Activated T-cell treated with anti-CD3 and anti-CD28 coated beads, Interleukin-2, amount 50 U/mL, for 4 hours (primary cell): Measurements from ENCODE around the gene KCNQ2. TPM values are rescaled to one million over a fixed set of nuclear protein-coding genes. Genes with fewer than 3 reads are reported as not detected.

Experiments
- ATAC-seq, 2 donors: fragments of 200-7000 bp; cut with Tn5 transposase; one replicate each; pipeline ENCODE4 v1.10.0; 2021
- DNase-seq: peaks from one replicate; pipeline ENCODE4 v3.0.0-alpha.2; 2020
- H3K27me3 Mint-ChIP-seq: one replicate; pipeline ENCODE4 v1.8.0; 2021; ENCODE audit warnings: low read depth, mixed read lengths
- H3K36me3 Mint-ChIP-seq: one replicate; pipeline ENCODE4 v1.8.0; 2022; ENCODE audit warnings: mixed read lengths; ENCODE audit not compliant: insufficient read depth
- H3K4me1 Mint-ChIP-seq: one replicate; pipeline ENCODE4 v1.8.0; 2021; ENCODE audit warnings: low read depth, mixed read lengths
- H3K4me3 Mint-ChIP-seq: one replicate; pipeline ENCODE4 v1.8.0; 2021; ENCODE audit warnings: mild to moderate bottlenecking, moderate library complexity, mixed read lengths
- H3K9me3 Mint-ChIP-seq: one replicate; pipeline ENCODE4 v1.8.0; 2021; ENCODE audit warnings: mixed read lengths
- total RNA-seq, 3 donors: library from RNA; stranded (reverse); gene quantifications; one replicate each; pipeline ENCODE4 v1.2.1, GENCODE V29; 2021

The KCNQ2 gene
- total RNA-seq, 3 donors from 2014 or later: not detected

DNA sequence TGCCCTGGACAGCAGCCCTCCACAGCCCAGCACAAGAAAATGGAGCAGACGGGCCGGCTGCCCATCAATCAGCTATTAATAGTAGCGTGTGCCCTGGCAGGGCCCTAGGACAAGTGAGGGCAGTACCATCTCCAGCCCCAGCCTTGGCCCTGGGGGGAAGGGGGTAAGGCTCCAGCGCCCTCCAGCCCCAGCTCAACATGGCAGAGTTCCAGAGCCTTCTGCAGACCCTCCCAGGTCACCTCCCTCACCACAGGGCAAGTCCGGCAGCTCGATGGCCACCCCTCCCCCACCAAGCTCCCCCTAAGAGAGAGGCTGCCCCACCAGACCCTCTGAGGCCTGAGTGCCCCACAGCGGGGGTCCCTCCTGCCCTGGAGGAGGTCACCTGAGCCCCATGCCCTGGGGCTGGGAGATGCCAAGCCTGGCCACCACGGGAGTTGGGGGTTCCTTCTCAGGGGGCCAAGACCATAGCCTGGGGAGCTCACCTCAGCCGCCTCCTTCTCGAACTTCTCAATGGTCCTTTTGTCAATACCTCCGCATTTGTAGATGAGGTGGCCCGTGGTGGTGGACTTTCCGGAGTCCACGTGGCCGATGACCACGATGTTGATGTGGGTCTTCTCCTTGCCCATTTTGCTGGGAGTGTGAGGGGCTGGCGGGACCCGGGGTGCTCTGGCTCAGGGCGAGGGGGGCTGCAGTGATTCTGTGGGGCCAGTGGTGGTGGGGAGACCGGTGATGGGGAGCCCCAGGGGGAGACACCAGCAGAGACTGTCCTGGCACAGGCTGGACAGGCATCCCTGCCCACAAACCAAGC is 24.9 kb upstream of the KCNQ2 start:
- Mint-ChIP-seq H3K9me3 (no peaks in the 10 kb centered on the region), H3K27me3 (peaks cover 16% of the 10 kb centered on the region), H3K4me3 (peak overlapping the region; percentile 33), H3K36me3 (no peaks in the 10 kb centered on the region), H3K4me1 (peaks cover 4% of the 10 kb centered on the region)
- DNase-seq (no peak), ATAC-seq (no peak)

DNA sequence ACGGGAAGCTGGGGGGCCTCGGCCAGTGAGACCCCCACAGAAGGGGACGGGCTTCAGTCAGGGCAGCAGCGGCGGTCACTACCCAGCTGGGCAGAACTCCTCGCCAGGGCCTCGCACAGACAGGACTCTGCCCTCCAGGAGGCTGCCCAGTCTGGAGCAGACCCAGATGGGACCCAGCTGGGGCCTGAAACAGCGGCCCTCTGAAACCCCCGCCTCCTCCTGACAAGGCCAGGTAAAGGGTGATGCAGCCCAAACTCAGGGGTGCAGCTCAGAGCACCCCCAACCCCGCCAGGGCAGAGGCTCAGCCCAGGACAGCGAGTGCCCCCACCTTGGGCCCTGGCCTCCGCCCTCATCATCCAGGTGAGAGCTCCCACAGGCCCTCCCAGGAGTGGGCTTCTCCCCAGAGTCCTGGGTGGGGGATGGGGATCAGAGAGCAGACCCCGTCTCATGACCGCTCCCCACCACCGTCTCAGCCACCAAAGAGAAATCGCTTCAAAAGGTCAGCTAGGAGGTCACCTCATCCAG is 24.2 kb upstream of the KCNQ2 start:
- H3K4me3 Mint-ChIP-seq: peak overlapping the region; percentile 66
- peaks cover 16% of the 10 kb centered on the region for H3K27me3 Mint-ChIP-seq
- DNase-seq (no peak), ATAC-seq (peak in 1 of 2 donors; percentile 7)
- H3K36me3 Mint-ChIP-seq: no peaks in the 10 kb centered on the region
- H3K9me3 Mint-ChIP-seq: no peaks in the 10 kb centered on the region
- H3K4me1 Mint-ChIP-seq: peaks cover 4% of the 10 kb centered on the region

DNA sequence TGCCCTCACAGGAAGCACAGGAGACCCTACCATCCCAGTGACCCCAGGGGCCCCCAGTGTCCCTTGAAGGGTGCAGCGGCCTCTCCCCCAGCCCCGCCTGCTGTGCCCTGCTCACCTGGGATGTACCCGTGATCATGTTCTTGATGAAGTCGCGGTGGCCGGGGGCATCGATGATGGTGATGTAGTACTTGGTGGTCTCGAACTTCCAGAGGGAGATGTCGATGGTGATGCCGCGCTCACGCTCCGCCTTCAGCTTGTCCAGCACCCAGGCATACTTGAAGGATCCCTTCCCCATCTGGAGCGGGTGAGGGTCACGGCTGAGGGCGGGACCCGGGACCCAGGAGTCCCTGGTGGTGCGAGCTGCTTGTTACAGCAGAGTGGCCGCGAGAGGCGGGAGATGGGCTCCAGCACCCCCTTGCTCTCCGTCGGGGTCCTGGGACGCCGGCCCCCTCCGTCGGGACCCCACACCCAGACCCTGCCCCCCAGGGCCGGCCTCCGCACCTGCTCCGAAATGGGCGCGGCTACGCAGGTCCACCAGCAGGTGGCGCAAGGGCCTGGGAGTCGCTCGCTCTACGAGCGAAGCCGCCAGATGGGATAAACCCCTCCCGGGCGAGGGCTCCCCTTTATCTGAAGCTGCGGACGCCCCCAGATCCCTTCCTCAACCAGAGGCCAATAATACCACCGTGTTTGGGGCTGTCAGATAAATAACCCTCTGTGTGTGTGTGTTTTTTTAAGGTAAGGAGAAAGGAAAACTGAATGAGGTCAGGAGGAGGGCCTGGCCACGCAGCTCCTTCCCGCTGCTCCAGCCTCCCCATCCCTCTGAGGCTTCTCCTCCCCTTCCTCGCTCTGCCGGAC is 23.5 kb upstream of the KCNQ2 start:
- H3K9me3 Mint-ChIP-seq: no peaks in the 10 kb centered on the region
- peak overlapping the region; percentile 66 for H3K4me3 Mint-ChIP-seq
- H3K36me3 Mint-ChIP-seq: no peaks in the 10 kb centered on the region
- DNase-seq (peak; percentile 79), ATAC-seq (peak; percentile 62 to 66)
- peaks cover 4% of the 10 kb centered on the region for H3K4me1 Mint-ChIP-seq
- peaks cover 18% of the 10 kb centered on the region for H3K27me3 Mint-ChIP-seq

DNA sequence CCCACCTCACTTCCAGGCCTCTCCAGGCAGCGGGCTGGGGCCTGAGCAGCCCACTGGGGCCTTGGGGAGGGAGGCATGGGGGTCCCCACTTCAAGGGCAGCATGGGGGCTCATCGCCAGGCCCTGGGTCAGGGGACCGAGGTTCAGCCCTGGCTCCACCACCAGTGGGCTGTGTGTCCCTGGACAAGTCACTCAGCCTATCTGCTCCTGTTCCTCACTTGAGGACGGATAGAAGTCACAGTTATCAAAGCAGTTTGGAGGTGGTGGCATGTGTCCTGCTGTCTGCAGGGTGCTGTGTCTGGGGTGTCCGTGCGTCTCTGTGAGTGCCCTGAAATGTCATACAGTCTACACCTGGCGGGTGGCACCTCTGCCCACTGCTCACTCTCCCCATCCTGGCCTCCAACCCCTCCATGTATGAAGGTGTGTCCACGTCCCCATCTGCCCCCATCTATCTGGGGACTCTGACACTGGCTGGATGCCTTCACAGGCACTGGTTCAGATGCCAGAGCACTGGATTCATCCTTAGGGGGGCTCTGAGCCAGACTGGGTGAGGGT is 22.8 kb upstream of the KCNQ2 start:
- H3K4me3 Mint-ChIP-seq: no peak overlapping the region
- peaks cover 18% of the 10 kb centered on the region for H3K27me3 Mint-ChIP-seq
- peaks cover 4% of the 10 kb centered on the region for H3K4me1 Mint-ChIP-seq
- no peaks in the 10 kb centered on the region for H3K36me3 Mint-ChIP-seq
- no peaks in the 10 kb centered on the region for H3K9me3 Mint-ChIP-seq
- no peak for ATAC-seq
- no peak for DNase-seq

DNA sequence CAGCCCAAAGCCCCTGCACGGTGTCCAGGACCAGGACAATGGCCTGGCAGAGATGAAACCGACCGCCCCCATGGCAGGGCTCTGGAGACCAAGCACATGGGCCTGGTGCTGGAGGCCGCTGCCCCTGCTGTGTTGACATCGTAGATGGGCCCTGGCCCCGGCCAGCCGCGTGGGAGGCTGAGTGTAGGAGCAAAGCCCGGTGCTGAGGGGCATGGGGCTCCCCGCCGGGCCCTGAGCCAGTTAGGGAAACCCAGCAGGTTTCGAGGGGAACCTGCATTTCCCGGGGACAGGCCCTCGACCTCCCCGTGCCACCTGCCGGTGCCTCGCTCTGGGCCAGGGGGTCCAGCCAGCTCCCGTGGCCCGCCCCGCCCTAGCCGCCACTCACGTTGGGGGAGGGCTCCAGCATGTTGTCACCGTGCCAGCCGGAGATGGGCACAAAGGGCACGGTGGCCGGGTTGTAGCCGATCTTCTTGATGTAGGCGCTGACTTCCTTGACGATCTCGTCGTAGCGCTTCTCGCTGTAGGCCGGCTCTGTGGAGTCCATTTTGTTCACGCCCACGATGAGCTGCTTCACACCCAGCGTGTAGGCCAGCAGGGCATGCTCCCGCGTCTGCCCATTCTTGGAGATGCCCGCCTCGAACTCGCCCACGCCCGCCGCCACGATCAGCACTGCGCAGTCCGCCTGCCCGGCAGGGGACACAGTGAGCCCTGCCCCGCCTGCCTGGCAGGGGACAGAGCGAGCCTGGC is 22.1 kb upstream of the KCNQ2 start:
- Mint-ChIP-seq H3K36me3 (no peaks in the 10 kb centered on the region), H3K27me3 (peaks cover 23% of the 10 kb centered on the region), H3K4me1 (peaks cover 4% of the 10 kb centered on the region), H3K4me3 (no peak overlapping the region), H3K9me3 (no peaks in the 10 kb centered on the region)
- DNase-seq (no peak), ATAC-seq (no peak)

DNA sequence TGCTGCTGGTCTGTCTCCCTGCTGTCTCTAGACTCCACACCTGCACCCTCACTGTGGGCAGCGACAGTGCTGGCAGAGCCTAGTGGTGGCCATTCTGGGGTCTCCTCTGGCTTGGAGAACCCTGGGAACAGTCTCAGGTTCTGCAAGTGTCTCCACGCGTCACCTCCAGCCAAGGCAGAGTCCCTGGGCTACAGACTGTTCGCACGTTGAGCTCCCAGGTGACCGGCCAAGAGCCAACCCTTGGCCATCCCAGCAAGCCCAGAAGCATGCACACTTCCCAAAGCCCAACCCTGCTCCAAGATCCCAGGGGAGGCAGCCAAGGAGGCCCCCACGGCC is 21.6 kb upstream of the KCNQ2 start:
- H3K4me1 Mint-ChIP-seq: peaks cover 4% of the 10 kb centered on the region
- DNase-seq (no peak), ATAC-seq (no peak)
- peaks cover 27% of the 10 kb centered on the region for H3K27me3 Mint-ChIP-seq
- no peaks in the 10 kb centered on the region for H3K36me3 Mint-ChIP-seq
- no peaks in the 10 kb centered on the region for H3K9me3 Mint-ChIP-seq
- H3K4me3 Mint-ChIP-seq: no peak overlapping the region

DNA sequence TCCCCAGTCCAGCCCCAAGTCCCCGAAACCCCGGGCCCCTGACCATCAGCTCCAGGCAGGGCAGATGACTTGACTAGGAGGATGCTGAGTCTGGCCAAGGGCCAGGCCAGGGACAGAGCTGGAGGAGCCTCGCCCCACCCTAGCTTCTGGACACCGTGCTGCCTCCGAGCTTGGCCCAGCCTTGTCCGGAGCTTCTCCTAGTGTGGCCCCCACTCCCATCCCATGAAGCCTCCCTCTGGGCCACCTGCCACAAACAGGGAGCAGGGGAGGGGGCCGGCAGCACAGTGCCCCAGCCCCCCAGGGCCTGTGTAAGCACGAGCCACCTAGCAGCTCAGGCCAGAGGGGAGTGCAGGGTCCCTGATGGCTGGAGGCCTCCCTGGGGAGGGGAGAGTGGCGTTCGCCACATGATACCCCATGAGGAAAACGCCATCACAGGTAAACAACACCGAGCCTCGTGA is 21.1 kb upstream of the KCNQ2 start:
- Mint-ChIP-seq H3K36me3 (no peaks in the 10 kb centered on the region), H3K4me3 (no peak overlapping the region), H3K9me3 (no peaks in the 10 kb centered on the region), H3K27me3 (peaks cover 27% of the 10 kb centered on the region), H3K4me1 (peaks cover 4% of the 10 kb centered on the region)
- DNase-seq (no peak), ATAC-seq (no peak)

DNA sequence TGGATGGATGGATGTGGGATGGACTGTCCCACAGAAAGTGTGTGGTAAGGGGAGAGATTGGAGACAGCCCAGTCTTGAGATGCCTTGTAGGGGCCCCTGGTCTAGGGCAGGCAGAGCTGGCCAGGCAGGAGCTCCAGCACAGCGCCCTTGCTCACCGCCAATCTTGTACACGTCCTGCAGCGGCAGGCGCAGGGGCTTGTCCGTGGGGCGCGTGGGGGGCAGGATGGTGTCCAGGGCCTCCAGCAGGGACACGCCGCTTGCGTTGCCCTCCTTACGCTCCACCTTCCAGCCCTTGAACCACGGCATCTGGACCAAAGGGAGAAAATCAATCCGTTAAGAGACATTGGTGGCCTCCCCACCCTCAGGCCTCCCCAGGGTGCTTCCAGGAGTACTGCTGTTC is 20.5 kb upstream of the KCNQ2 start:
- Mint-ChIP-seq H3K4me3 (no peak overlapping the region), H3K9me3 (no peaks in the 10 kb centered on the region), H3K27me3 (peaks cover 26% of the 10 kb centered on the region), H3K4me1 (peaks cover 4% of the 10 kb centered on the region), H3K36me3 (no peaks in the 10 kb centered on the region)
- ATAC-seq (no peak), DNase-seq (no peak)

DNA sequence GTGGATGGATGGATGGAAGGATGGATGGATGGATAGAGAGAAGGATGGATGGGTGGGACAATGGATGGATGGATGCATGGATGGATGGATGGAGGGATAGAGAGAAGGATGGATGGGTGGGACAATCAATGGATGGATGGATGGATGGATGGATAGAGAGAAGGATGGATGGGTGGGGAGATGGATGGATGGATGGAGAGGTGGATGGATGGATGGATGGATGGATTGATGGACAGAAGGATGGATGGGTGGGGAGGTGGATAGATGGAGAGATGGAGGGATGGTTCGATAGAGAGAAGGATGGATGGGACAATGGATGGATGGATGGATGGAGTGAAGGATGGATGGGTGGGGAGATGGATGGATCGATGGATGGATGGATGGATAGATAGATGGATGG is 20.1 kb upstream of the KCNQ2 start:
- H3K9me3 Mint-ChIP-seq: no peaks in the 10 kb centered on the region
- peaks cover 23% of the 10 kb centered on the region for H3K27me3 Mint-ChIP-seq
- peaks cover 4% of the 10 kb centered on the region for H3K4me1 Mint-ChIP-seq
- ATAC-seq (no peak), DNase-seq (no peak)
- H3K4me3 Mint-ChIP-seq: no peak overlapping the region
- no peaks in the 10 kb centered on the region for H3K36me3 Mint-ChIP-seq

DNA sequence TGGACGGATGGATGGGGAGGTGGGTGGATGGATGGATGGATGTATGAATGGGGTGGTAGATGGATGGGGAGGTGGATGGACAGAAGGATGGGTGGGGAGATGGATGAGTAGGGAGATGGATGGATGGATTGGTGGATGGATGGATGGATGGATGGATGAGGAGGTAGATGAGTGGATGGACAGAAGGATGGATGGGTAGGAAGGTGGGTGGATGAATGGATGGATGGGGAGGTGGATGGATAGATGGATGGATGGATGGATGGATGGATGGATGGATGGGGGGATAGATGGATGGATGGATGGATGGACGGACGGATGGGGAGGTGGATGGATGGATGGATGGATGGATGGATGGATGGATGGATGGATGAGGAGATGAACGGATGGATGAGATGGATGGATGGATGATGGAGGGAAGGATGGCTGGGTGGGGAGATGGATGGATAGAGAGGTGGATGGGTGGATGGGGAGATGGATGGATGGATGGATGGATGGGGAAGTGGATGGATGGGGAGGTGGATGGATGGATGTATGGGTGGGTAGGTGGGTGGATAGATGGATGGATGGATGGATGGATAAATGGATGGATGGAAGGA is 19.3 kb upstream of the KCNQ2 start:
- H3K36me3 Mint-ChIP-seq: no peaks in the 10 kb centered on the region
- no peak for DNase-seq
- H3K4me1 Mint-ChIP-seq: peaks cover 2% of the 10 kb centered on the region
- H3K27me3 Mint-ChIP-seq: peaks cover 22% of the 10 kb centered on the region
- H3K9me3 Mint-ChIP-seq: no peaks in the 10 kb centered on the region
- no peak overlapping the region for H3K4me3 Mint-ChIP-seq
- no peak for ATAC-seq

DNA sequence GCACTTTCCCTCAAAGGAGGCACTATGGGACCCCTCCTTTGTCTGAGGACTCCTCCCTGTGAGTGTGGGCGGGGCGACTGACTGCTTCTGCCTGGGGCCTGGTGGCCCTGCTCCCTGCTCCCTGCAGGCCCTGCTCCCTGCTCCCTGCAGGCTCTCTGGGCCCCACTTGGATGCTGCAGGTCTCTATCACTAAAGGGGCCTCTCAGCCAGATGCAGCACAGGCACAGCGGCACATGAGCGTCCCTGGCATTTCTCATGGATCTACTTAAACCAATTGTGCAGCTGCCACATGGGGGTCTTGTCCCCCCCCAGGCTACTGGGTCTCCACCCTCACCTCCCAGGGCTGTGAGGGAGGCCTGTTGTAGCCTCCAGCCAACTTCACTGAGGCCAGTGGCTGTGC is 18.6 kb upstream of the KCNQ2 start:
- ATAC-seq (no peak), DNase-seq (no peak)
- no peaks in the 10 kb centered on the region for H3K4me1 Mint-ChIP-seq
- H3K9me3 Mint-ChIP-seq: no peaks in the 10 kb centered on the region
- no peak overlapping the region for H3K4me3 Mint-ChIP-seq
- H3K36me3 Mint-ChIP-seq: no peaks in the 10 kb centered on the region
- peaks cover 22% of the 10 kb centered on the region for H3K27me3 Mint-ChIP-seq

DNA sequence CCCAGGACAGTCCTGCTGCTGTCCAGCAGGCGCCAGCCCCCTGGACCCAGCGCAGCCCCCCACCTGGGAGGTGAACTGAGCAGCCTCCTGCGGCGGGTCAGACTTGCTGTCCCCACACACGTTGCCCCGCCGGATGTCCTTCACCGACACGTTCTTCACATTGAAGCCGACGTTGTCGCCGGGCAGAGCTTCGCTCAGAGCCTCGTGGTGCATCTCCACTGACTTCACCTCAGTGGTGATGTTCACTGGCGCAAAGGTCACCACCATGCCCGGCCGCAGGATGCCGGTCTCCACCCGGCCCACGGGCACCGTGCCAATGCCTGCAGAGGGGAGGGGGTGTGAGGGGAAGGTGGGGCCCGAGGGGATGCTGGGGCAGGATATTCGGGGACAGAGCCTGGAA is 18.0 kb upstream of the KCNQ2 start:
- DNase-seq (no peak), ATAC-seq (no peak)
- Mint-ChIP-seq H3K36me3 (no peaks in the 10 kb centered on the region), H3K4me1 (no peaks in the 10 kb centered on the region), H3K27me3 (peaks cover 25% of the 10 kb centered on the region), H3K4me3 (no peak overlapping the region), H3K9me3 (no peaks in the 10 kb centered on the region)

DNA sequence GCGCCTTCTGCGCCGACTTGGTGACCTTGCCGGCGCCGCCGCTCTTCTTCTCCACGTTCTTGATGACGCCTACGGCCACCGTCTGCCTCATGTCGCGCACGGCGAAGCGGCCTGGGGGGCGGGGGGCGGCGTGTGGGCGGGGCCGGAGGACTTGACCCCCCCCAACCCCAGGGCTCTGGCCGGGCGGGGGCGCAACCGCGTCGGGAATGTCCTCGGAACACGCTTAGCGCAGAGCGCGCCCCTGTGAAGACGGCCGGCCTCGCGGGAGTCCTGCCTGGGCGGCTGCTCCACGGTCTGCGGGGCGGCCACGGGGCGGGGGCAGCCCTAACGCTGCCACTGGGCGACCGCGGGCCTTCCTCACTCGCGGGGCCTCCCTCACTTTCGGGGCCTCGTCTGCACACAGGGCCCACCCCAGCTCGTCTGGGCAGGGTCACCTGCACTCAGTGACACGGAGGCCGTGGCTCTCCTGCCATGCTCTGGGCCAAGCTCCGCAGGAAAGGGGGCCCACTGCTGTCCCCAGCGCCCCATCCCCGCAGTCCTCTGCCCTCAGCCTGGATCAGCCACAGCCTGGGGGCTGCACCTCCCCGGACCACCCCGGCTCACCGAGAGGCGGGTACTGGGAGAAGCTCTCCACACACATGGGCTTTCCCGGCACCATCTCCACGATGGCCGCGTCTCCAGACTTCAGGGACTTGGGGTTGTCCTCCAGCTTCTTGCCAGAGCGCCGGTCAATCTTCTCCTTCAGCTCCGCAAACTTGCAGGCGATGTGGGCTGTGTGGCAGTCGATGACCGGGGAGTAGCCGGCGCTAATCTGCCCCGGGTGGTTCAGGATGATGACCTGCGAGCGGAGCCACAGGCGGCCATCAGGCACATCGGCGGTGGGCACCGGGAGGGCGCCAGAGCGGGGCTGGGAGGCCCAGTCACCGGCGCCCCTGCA is 16.1 kb upstream of the KCNQ2 start:
- ATAC-seq: no peak
- H3K36me3 Mint-ChIP-seq: no peaks in the 10 kb centered on the region
- H3K4me3 Mint-ChIP-seq: no peak overlapping the region
- H3K9me3 Mint-ChIP-seq: no peaks in the 10 kb centered on the region
- no peak for DNase-seq
- H3K4me1 Mint-ChIP-seq: no peaks in the 10 kb centered on the region
- H3K27me3 Mint-ChIP-seq: peaks cover 30% of the 10 kb centered on the region
